Activated B cell treated with CpG ODN at 0.5 μM for 24 hours (primary cell): ENCODE data around the gene NOS1AP. TPM values are rescaled to one million over a fixed set of nuclear protein-coding genes. Genes with fewer than 3 reads are reported as not detected.
"Not testable (repeated sequence)": the region's sequence is repeated elsewhere in the genome, so short reads cannot be mapped to it uniquely, and the experiment has no call there.

Experiments
- ATAC-seq: fragments of 200-7000 bp; cut with Tn5 transposase; one replicate; pipeline ENCODE4 v1.10.0; 2021; ENCODE audit warnings: low read depth, mild to moderate bottlenecking, moderate library complexity
- CTCF ChIA-PET: fragments of 350-600 bp; sonication (Branson Sonifier 250); formaldehyde crosslinking; loops from one replicate; lab custom pipeline; 2021; ENCODE audit warnings: antibody characterized with exemption; lab: Charles Lee
- POLR2A ChIA-PET: fragments of 350-600 bp; sonication (Branson Sonifier 250); formaldehyde crosslinking; loops from one replicate; lab custom pipeline; 2021; ENCODE audit warnings: antibody characterized with exemption; lab: Charles Lee
- DNase-seq: peaks from one replicate; pipeline ENCODE4 v3.0.0; 2022
- H3K27ac Mint-ChIP-seq: one replicate; pipeline ENCODE4 v1.8.0; 2020; ENCODE audit warnings: mixed read lengths
- H3K27me3 Mint-ChIP-seq: one replicate; pipeline ENCODE4 v1.8.0; 2021; ENCODE audit warnings: mixed read lengths
- H3K36me3 Mint-ChIP-seq: one replicate; pipeline ENCODE4 v1.8.0; 2021; ENCODE audit warnings: low read depth, mixed read lengths
- H3K4me1 Mint-ChIP-seq: one replicate; pipeline ENCODE4 v1.8.0; 2021; ENCODE audit warnings: mixed read lengths
- H3K4me3 Mint-ChIP-seq: one replicate; pipeline ENCODE4 v1.8.0; 2020; ENCODE audit warnings: mild to moderate bottlenecking, mixed read lengths
- H3K9me3 Mint-ChIP-seq: one replicate; pipeline ENCODE4 v1.8.0; 2020; ENCODE audit warnings: mixed read lengths
- intact Hi-C: fragments of 100-400 bp; cut with micrococcal nuclease; formaldehyde crosslinking; loops from one replicate; pipeline ENCODE4 v1.15.1; 2024
- total RNA-seq: library from RNA; stranded (reverse); gene quantifications from 2 replicates; pipeline ENCODE4 v1.2.3, GENCODE V29; 2022
- TF ChIP-seq, protein P1 (sequence below): fragments of 200-600 bp; IDR thresholded peaks from one replicate; pipeline ENCODE4 v1.8.0; 2022; ENCODE audit warnings: antibody characterized with exemption, mild to moderate bottlenecking

NOS1AP gene
- total RNA-seq, 1 donor from 2014 or later, result not detected

DNA sequence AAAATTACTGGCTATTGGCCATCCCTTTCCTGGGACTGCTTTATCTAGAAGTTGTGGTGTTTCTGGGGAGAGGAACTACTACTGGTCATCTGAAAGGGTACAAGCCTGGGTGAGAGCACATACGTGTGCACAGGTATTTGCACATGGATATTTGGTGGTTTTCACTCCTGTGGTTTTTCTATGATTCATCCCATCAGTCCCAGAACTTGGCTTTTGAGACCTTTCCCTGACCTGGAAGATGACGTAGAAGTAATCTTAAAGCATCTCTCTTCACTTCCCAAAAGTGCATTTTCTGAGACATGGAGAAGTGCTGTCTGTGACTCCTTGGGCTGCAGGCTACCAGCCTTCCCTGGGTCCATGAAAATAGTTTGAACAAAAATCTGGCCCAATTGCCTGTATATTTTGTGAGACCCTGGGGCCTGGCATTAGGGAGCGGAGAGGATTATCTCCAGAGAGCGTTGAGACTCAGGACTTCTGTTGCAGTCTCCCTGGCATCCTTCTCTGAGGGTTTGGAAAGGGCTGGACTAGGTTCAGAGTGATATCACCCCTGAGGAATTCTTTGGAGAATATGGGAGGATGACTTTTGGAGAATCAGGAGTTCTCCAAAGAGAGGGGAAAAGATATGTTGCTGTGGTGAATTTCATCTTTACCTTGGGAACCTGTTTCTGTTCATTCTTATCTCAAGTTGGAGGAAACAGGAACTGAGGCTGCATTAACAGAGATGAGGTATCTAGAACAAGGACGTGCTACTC is 130.8 kb downstream of the NOS1AP start:
- CTCF ChIA-PET, result no interaction called here
- no peaks in the 10 kb centered on the region for H3K9me3 Mint-ChIP-seq
- POLR2A ChIA-PET, result no interaction called here
- TF ChIP-seq, protein P1, sequence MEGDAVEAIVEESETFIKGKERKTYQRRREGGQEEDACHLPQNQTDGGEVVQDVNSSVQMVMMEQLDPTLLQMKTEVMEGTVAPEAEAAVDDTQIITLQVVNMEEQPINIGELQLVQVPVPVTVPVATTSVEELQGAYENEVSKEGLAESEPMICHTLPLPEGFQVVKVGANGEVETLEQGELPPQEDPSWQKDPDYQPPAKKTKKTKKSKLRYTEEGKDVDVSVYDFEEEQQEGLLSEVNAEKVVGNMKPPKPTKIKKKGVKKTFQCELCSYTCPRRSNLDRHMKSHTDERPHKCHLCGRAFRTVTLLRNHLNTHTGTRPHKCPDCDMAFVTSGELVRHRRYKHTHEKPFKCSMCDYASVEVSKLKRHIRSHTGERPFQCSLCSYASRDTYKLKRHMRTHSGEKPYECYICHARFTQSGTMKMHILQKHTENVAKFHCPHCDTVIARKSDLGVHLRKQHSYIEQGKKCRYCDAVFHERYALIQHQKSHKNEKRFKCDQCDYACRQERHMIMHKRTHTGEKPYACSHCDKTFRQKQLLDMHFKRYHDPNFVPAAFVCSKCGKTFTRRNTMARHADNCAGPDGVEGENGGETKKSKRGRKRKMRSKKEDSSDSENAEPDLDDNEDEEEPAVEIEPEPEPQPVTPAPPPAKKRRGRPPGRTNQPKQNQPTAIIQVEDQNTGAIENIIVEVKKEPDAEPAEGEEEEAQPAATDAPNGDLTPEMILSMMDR, result no peak
- DNase-seq, result no peak
- ATAC-seq, result no peak
- peaks cover 16% of the 10 kb centered on the region for H3K27me3 Mint-ChIP-seq
- no peaks in the 10 kb centered on the region for H3K36me3 Mint-ChIP-seq
- intact Hi-C loops, result no loop called here
- no peak overlapping the region for H3K4me3 Mint-ChIP-seq
- no peak overlapping the region for H3K27ac Mint-ChIP-seq
- H3K4me1 Mint-ChIP-seq, result no peaks in the 10 kb centered on the region

DNA sequence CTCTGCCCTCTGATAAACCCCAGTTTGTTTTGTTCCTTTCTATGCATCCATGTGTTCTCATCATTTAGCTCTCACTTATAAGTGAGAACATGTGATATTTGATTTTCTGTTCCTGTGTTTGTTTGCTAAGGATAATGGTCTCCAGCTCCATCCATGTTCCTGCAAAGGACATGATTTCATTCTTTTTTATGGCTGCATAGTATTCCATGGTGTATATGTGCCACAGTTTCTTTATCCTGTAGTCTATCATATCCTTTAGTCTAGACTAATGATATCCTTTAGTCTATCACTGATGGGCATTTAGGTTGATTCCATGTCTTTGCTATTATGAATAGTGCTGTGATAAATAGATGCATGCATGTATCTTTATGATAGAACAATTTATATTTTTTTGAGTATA is 131.6 kb downstream of the NOS1AP start:
- intact Hi-C loops, H3K9me3 Mint-ChIP-seq, H3K4me3 Mint-ChIP-seq, DNase-seq, CTCF ChIA-PET, H3K27ac Mint-ChIP-seq, POLR2A ChIA-PET, H3K36me3 Mint-ChIP-seq, ATAC-seq, H3K4me1 Mint-ChIP-seq: not testable (repeated sequence)
- peaks cover 13% of the 10 kb centered on the region for H3K27me3 Mint-ChIP-seq

DNA sequence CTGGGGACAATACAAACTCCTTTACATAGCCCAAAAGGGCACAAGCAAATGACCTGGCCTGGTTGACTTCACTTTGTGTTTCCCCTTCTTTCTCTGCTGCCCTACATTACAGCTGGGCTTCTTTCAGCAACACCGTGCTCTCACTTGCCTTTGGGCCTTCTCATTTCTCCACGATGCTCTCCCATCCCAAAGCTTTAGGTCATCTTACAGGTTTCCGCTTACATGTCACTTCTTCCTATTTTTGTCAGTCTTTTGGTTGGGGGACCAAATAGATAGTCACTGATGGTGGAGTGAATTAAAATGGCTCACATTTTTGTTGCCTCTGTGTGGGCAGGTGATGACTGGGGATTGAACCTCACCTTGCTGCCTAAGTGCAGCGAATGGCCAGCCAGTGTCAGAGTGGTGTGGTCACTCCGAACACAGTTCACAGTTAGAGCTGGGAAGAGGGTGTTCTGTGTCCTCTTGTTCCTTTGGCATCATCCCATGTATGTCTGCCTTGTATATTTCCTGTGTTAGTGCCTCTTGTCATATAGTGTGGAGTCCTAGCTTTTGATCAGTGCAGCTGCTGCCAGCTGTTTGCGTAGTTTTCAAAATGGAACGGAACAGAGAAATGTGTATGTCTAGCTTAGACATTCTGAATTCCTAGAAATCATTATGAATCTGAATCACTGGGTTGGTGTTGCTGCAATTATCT is 134.8 kb downstream of the NOS1AP start:
- no peaks in the 10 kb centered on the region for H3K36me3 Mint-ChIP-seq
- intact Hi-C loops, result no loop called here
- H3K27ac Mint-ChIP-seq, result no peak overlapping the region
- no peaks in the 10 kb centered on the region for H3K9me3 Mint-ChIP-seq
- TF ChIP-seq, protein P1, result no peak
- peaks cover 3% of the 10 kb centered on the region for H3K27me3 Mint-ChIP-seq
- POLR2A ChIA-PET, result no interaction called here
- DNase-seq (no peak), ATAC-seq (no peak)
- no peak overlapping the region for H3K4me3 Mint-ChIP-seq
- CTCF ChIA-PET, result no interaction called here
- H3K4me1 Mint-ChIP-seq, result no peaks in the 10 kb centered on the region

DNA sequence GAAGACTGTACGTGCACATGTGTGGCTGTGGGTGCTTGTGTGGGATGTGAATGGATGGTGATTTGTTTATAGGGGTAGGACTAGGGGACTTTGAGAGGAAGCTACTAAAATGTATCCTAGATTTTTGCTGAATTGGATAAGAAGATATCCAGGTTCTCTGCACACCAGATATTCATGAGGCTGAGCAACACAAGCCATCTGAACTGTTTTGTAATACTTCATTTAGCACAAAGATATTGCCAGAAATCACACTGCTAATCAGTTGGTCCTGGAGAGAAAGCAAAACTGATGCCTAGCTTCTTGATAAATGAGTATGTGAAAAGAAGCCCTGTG is 135.3 kb downstream of the NOS1AP start:
- Mint-ChIP-seq H3K36me3 (no peaks in the 10 kb centered on the region), H3K4me3 (no peak overlapping the region), H3K27me3 (peaks cover 3% of the 10 kb centered on the region), H3K4me1 (no peaks in the 10 kb centered on the region), H3K27ac (no peak overlapping the region), H3K9me3 (no peaks in the 10 kb centered on the region)
- TF ChIP-seq, protein P1, result no peak
- intact Hi-C loops, result no loop called here
- ChIA-PET CTCF (no interaction called here), POLR2A (no interaction called here)
- ATAC-seq (no peak), DNase-seq (no peak)

DNA sequence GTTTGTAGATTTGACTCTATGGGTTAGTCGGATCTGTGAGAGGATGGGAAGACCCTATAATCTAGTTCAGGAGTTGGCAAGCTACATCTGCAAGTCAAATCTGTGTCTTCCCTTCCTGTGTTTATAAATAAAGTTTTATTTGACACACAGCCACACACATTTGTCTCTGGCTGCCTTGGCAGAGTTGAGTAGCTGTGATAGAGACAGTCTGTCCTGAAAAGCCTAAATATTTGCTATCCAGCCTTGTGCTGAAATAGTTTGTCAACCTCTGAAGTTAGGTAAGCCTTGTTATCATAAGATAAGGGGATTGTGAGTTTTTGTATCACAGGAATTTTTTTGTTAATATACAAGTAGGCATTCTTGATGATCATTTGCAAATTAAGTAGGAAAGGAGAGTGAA is 136.8 kb downstream of the NOS1AP start:
- TF ChIP-seq, protein P1, result no peak
- no peaks in the 10 kb centered on the region for H3K36me3 Mint-ChIP-seq
- DNase-seq, result no peak
- peaks cover 4% of the 10 kb centered on the region for H3K27me3 Mint-ChIP-seq
- no peak overlapping the region for H3K4me3 Mint-ChIP-seq
- intact Hi-C loops, result no loop called here
- ChIA-PET CTCF (no interaction called here), POLR2A (interaction anchor here (0.5 kb wide), 1 partner anchor 85 kb away, joined by 3 read pairs; no protein-coding TSS in a partner anchor)
- no peak for ATAC-seq
- no peak overlapping the region for H3K27ac Mint-ChIP-seq
- no peaks in the 10 kb centered on the region for H3K4me1 Mint-ChIP-seq
- no peaks in the 10 kb centered on the region for H3K9me3 Mint-ChIP-seq
